Measurements from ENCODE around the gene ZBTB3. TPM values are rescaled to one million over a fixed set of nuclear protein-coding genes. Genes with fewer than 3 reads are reported as not detected.

ZBTB3 gene
- total RNA-seq, 1 experiment from 2014 or later, result 12.9 TPM

DNA sequence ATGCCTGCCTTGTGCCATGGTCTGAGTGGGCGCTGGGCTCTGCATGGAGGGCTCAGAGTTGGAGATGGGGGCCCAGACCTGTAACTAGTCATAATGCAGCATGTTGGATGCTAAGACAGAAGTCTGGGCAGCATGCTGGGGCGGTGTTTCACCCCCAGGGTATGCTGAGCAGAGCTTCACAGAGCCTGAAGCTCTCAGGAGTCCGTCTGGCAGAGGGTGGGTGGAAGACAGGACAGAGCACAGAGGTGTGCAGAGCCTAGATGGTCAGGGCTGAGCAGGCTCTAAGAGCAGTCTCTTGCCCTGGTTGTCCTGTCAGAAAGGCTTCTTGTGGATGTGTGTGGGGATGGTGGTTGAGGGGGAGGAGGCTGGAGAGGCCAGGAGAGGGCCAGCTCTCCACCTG lies 24.5 kb upstream of the ZBTB3 start:
- POLR2A ChIA-PET, result no interaction called here
- Histone ChIP-seq H3K27me3 (ENCODE audit: control insufficient read depth, insufficient read depth, low read length) (no peaks in the 10 kb centered on the region), H3K9me3 (ENCODE audit: control insufficient read depth, insufficient read depth, low read depth, low read length) (no peaks in the 10 kb centered on the region), H3K4me1 (ENCODE audit: control insufficient read depth, insufficient read depth, low read length) (no peaks in the 10 kb centered on the region), H3K36me3 (ENCODE audit: control insufficient read depth, insufficient read depth, low read length) (no peaks in the 10 kb centered on the region), H3K27ac (ENCODE audit: low read length) (no peak overlapping the region), H3K4me3 (ENCODE audit: low read depth in 2 of 2, low read length in 2 of 2) (no peak overlapping the region)
- intact Hi-C loops (cut with micrococcal nuclease; ENCODE audit: unreplicated experiment) (no loop called here), in situ Hi-C loops (cut with HindIII; ENCODE audit: low pct_unique_long_range_greater_than_20kb, low sequenced_read_pairs) (no loop called here)
- peak; percentile 42 for ATAC-seq
- no TSS peak for BruUV-seq (replicated peaks)
- TF ChIP-seq POLR2AphosphoS5 (IDR thresholded peaks at IDR 0.05; ENCODE audit: low read depth, low read length) (no peak), SIN3A (IDR thresholded peaks at IDR 0.05; ENCODE audit: borderline replicate concordance, insufficient read depth, low read depth, low read length) (no peak), CTCF (IDR thresholded peaks at IDR 0.05) (no peak), TCF7L2 (IDR thresholded peaks at IDR 0.05; ENCODE audit: low read depth, low read length) (no peak)
- TF ChIP-seq, protein P1, sequence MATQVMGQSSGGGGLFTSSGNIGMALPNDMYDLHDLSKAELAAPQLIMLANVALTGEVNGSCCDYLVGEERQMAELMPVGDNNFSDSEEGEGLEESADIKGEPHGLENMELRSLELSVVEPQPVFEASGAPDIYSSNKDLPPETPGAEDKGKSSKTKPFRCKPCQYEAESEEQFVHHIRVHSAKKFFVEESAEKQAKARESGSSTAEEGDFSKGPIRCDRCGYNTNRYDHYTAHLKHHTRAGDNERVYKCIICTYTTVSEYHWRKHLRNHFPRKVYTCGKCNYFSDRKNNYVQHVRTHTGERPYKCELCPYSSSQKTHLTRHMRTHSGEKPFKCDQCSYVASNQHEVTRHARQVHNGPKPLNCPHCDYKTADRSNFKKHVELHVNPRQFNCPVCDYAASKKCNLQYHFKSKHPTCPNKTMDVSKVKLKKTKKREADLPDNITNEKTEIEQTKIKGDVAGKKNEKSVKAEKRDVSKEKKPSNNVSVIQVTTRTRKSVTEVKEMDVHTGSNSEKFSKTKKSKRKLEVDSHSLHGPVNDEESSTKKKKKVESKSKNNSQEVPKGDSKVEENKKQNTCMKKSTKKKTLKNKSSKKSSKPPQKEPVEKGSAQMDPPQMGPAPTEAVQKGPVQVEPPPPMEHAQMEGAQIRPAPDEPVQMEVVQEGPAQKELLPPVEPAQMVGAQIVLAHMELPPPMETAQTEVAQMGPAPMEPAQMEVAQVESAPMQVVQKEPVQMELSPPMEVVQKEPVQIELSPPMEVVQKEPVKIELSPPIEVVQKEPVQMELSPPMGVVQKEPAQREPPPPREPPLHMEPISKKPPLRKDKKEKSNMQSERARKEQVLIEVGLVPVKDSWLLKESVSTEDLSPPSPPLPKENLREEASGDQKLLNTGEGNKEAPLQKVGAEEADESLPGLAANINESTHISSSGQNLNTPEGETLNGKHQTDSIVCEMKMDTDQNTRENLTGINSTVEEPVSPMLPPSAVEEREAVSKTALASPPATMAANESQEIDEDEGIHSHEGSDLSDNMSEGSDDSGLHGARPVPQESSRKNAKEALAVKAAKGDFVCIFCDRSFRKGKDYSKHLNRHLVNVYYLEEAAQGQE (IDR thresholded peaks at IDR 0.05; ENCODE audit: insufficient read depth in 1 of 2, low read depth in 2 of 2, low read length in 1 of 2), result no peak
- DNase-seq (ENCODE audit: low read depth, low spot score), result no peak
- CTCF ChIA-PET, result no interaction called here

GRCh38 chr11:62777389-62777788 lies 23.4 kb upstream of the ZBTB3 start:
- POLR2A ChIA-PET, result interaction anchor here (0.6 kb wide), 1 partner anchor 84 kb away, joined by 10 read pairs; no protein-coding TSS in a partner anchor
- H3K27ac ChIP-seq (ENCODE audit: low read length), result no peak overlapping the region
- no peaks in the 10 kb centered on the region for H3K4me1 ChIP-seq (ENCODE audit: control insufficient read depth, insufficient read depth, low read length)

More at GRCh38 chr11:62777389-62777788, 23.4 kb upstream of the ZBTB3 start:
- intact Hi-C loops (cut with micrococcal nuclease; ENCODE audit: unreplicated experiment), result no loop called here
- in situ Hi-C loops (cut with HindIII; ENCODE audit: low pct_unique_long_range_greater_than_20kb, low sequenced_read_pairs), result no loop called here
- BruUV-seq (replicated peaks), result no TSS peak
- H3K9me3 ChIP-seq (ENCODE audit: control insufficient read depth, insufficient read depth, low read depth, low read length), result no peaks in the 10 kb centered on the region
- TF ChIP-seq POLR2AphosphoS5 (IDR thresholded peaks at IDR 0.05; ENCODE audit: low read depth, low read length), result no peak
- no peak for TF ChIP-seq CTCF (IDR thresholded peaks at IDR 0.05)
- TF ChIP-seq SIN3A (IDR thresholded peaks at IDR 0.05; ENCODE audit: borderline replicate concordance, insufficient read depth, low read depth, low read length), result no peak
- TF ChIP-seq TCF7L2 (IDR thresholded peaks at IDR 0.05; ENCODE audit: low read depth, low read length), result no peak
- TF ChIP-seq, protein P1 (IDR thresholded peaks at IDR 0.05; ENCODE audit: insufficient read depth in 1 of 2, low read depth in 2 of 2, low read length in 1 of 2), result no peak
- no peak for DNase-seq (ENCODE audit: low read depth, low spot score)
- CTCF ChIA-PET, result interaction anchor here (0.7 kb wide), 1 partner anchor 185 kb away, joined by 3 read pairs; no protein-coding TSS in a partner anchor
- no peak for ATAC-seq
- H3K27me3 ChIP-seq (ENCODE audit: control insufficient read depth, insufficient read depth, low read length), result no peaks in the 10 kb centered on the region
- no peaks in the 10 kb centered on the region for H3K36me3 ChIP-seq (ENCODE audit: control insufficient read depth, insufficient read depth, low read length)
- no peak overlapping the region for H3K4me3 ChIP-seq (ENCODE audit: low read depth in 2 of 2, low read length in 2 of 2)
